HG02623 (cell line): ENCODE results near the gene LRRC63.
"Not testable (repeated sequence)": the region's sequence is repeated elsewhere in the genome, so short reads cannot be mapped to it uniquely, and the experiment has no call there.

Experiments
- ATAC-seq: cut with Tn5 transposase; IDR thresholded peaks from one replicate; pipeline ENCODE4 v1.9.1; 2021; ENCODE audit warnings: moderate library complexity; ENCODE audit not compliant: unreplicated experiment

The LRRC63 gene

DNA sequence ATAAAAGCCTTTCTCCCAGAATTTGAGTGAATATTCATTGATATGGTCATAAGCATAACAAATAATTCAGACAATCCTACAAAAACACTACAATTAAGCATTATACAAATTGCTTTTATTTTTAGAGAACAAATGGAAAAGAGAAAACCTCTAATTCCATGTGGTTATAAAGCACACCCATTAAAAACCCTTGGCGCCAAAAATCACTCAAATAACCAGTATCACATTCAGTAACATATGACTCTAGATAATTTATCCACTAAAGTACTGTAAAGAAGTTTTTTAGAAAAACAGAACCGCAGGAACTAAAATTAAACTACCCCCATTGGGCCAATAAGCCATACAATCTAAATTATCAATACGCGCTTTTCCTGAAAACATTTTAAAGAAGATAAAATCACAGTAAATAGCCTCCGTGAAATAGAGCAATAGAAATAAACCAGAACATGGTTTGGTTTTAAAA, 30.3 kb upstream of the LRRC63 start:
- ATAC-seq: no peak

DNA sequence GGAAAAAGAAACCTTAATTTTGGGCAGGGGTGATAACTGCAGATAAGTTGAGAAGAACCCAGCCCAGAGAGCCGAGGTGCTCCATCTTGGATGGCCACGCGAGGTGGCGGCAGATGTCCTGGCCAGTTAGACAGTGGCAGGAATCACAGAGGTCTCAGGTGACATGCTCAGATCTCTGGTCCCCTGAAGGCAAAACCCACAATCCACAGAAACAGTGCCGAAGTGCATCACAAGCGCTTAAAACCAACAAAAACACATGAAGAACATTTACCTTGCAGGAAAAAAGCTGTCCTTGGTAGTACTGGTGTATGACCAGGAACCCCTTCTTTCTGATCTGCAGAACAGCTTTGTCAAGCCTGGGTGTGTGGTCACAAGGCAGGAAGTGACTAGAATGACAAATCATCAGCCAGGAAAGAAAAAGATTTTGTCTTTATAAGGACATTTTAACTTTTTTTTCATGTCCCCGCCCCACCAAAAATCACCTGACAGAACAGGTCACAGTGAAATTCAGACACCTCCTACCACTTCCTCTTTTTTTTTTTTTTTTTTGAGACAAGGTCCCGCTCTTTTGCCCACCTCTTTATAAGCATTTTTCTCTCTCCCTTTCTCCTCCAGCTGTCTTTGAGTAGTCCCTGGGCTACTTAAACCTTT, 29.8 kb upstream of the LRRC63 start, which contains the start of gene LCP1:
LCP1 (minus strand) TSS at position 338 of the 651 bp plus-strand sequence. CDS start 22,515 bp downstream, outside the sequence.
- ATAC-seq: peak; percentile 63

DNA sequence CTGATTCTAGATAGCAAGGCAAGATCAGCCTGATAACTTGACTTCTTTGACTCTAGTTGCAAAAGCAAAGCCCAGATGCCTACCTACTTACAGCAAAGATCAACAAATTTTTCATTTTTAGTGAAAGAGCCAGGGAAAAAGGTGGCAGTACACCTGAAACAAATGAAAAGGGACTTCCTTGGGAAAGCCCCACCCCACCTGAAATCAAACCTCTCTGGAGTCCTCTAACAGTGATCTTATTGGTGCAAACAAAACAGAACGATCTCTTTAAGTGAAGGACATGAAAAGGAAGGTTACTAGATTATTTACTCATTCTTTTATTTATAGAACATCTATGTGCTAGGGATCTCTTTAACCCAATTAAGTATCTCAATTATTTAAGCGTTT, 29.2 kb upstream of the LRRC63 start:
- no peak for ATAC-seq

DNA sequence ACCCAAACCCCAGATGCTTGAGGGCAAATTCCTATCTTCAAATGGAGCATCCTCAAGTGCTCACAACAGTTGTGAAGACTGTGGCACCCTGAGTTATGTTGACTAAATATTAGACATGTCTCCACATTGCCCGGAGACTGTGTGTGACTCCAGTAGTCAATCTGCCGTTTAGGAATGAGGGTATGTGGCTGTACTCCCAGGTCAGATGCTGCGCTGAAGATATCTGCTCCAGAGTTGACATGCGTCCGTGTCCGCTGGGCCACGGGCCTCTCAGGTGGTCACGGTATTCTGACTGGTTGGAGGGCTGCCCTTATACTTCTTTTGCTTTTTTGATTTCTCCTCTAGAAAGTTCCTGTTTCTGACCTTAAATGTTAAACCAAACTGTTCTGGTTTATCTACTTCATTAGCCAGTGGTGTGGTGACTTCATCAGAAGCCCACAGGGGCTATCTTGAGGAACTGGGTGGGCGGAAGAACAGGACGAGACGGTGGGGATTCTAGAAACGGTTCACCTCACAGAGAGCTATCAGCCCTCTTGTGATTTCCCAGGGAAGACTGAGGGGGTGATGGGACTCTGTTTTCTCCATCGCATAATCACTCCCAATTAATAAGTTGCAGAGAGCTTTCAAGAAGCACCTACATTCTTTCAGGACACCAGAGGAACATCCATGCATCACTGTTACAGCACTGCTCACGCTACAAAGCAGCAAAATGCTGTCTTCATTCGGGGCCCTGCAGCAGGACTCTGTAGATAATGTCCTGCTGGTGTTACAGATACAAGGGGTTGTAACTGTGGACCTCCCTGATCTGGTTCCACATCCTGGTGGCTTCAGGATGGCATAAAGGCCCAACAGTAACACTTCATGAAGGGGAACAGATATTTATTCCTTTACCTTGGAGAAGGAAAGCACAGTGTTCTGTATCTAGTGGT, 28.4 kb upstream of the LRRC63 start:
- ATAC-seq: no peak

DNA sequence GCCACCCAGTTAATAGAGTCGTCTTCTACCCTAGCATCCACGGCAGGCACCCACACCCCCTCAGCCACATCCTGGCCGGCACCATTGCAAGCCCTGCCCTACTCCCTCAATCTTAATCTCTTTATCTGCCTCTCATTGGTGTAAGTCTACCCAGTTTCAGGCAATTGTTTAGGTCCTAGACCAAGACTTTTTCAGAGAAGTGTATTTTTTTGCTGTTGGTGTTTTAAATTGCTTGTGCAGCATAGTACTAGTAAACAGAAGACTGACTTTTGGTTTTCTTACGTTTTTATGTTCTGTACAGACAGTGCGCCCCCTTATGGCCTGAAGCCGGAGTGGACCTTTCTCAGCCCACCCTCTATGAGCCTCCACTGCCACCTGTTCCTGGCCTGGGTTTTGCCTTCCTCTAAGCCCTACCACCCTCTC, 27.4 kb upstream of the LRRC63 start:
- ATAC-seq: peak; percentile 38

- no peak for ATAC-seq
Measured at GRCh38 chr13:46185634-46186033, 26.1 kb upstream of the LRRC63 start.

- no peak for ATAC-seq
Measured at GRCh38 chr13:46192412-46192811, 19.3 kb upstream of the LRRC63 start.

GRCh38 chr13:46195016-46195415, 16.7 kb upstream of the LRRC63 start:
- no peak for ATAC-seq

DNA sequence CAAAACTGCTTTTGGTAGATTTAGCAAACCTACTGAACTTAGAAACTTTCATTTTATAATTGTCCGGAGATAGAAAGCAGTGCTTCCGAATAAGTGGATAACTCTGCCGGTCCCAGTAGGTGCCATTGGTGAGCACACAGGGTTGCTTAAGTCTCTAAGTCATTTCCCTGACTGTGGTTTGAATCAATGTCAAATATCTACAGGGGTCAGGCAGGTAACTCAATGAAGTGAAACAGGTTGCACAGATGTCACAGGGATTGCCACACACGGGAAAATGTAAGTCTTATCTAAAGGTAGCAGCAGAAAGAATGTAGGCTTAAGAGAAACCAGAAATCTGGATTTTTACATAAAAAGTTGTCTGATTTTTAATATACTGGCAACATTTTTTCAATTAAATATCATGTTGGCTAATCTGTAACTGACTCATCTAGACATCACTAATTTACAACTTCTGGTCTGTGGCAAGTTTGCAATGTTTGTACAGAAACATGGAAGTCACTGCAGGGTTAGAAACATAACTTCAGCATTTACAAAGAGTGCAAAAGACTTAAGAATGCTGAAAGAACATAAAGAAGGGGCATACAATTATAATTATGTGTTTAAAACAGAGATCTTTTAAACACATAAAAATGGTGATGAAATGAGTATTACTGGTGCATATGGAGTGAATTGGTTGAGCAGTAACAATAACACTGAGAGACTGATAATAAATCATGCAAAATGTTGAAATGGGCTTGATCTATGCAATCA, 14.3 kb upstream of the LRRC63 start:
- no peak for ATAC-seq

DNA sequence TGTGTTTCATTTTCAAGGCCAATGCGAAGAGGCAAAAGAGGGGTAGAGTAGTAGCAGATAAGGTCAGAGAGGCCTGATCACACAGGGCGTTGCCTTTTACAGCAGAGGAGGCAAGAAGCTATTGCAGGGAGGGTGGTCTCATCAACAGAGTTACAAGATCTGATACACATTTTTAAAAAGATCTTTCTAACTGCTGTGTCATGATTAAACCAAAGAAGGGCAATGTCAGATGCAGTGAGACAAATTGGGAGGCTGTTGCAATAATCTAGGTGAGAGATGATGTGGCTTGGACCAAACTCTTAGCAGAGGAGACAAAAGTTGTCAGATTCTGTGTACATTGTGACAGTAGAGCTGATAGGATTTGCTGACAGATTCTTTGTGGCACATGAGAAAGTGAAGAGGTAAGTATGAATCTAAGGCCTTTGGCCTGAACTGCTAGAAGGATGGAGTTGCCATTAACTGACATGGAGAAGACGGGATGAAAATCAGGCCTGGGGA, 13.0 kb upstream of the LRRC63 start:
- ATAC-seq: no peak

- no peak for ATAC-seq
Measured at GRCh38 chr13:46202188-46202795, 9.4 kb upstream of the LRRC63 start.

GRCh38 chr13:46202966-46203365, 8.8 kb upstream of the LRRC63 start:
- ATAC-seq: no peak

DNA sequence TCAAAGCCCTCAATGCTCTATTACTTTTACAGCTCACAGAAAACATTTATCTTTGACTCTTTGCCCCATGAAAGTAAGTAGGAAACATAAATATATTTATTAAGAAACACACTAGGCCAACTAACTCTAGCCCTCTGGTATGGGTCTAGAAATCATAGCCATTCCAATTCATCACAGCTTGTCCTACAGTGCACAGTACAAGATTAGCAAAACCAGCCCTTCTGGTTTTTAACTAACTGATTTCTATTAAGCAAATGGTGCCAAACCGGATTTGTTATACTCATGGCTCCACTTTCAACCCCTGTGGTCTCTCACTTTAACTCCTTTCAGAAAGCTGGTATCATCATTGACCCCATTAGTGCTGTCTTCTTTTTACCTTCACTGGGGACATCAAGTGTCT, 5.6 kb upstream of the LRRC63 start:
- no peak for ATAC-seq

DNA sequence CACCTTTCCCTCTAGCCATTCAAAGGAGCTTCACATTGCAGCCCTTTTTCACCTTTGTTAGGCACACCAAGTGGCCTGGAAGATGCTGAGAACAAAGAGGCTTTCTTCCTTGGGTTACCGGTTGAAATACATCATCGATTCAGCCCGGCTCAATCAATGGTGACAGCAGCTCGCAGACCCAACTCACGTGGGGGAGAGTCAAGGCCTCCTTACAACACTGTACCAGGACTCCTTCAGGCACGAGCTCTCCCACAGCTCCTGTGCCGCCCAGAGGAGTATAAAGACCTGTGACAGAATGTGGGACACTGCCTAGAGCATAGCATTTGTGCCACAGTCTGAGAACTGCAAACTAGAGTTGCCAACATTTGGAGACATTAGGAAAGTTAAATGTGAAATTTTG, 3.9 kb upstream of the LRRC63 start:
- ATAC-seq: no peak

DNA sequence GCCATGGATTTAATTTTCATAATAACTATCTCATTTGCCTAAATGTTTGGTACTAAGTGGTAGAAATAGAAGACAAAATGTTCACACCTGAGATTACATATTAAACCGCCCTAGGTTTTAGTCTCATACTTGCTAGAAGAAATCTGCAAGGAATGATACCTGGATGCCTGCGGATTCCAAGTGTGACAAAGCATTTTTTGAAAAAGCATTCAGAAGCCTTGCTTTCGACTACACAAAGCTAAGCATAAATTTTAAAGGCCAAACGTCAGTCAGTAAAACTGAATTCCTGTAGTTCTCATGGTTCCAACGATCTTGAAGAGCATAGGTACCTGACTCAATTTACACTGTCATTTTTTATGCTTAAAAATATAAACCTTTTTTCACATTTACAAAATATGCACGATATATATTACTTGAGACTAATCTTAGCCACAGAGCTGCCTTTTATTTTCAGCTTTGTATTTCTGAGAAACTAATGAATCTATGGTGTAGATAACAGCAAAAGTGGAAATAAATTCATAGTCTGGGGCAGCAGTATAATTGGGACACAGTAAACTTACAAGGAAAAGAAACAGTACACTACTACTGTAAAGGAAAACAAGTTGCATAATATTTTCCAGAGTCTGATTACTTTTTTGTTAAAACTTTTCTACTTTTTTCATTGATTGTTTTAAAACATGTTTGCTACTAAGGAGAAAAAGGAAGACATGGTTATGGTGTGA, 1.2 kb upstream of the LRRC63 start:
- no peak for ATAC-seq

- ATAC-seq: no peak
Measured at GRCh38 chr13:46211116-46211482, 629 bp upstream of the LRRC63 start.

DNA sequence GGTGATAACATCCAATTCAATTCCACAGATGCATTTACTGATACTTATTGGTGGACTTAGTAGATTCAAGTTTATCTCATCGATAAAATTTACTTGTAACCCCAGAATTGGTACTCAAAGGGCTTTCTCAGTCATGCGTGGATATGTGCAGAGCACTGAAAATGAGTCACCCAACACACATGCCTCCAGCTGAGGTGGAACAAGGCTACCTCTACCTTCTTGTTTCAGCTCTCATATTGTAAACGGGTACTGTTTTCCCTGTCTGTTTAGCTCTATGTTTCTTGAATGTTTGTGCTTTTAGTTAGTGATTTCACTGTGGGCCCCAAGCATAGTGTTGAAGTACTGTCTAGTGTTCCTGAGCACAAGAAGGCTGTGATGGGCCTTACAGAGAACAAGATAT, 1.5 kb downstream of the LRRC63 start:
- ATAC-seq: no peak

- not testable (repeated sequence) for ATAC-seq
Measured at GRCh38 chr13:46214741-46215140, 3.0 kb downstream of the LRRC63 start.

DNA sequence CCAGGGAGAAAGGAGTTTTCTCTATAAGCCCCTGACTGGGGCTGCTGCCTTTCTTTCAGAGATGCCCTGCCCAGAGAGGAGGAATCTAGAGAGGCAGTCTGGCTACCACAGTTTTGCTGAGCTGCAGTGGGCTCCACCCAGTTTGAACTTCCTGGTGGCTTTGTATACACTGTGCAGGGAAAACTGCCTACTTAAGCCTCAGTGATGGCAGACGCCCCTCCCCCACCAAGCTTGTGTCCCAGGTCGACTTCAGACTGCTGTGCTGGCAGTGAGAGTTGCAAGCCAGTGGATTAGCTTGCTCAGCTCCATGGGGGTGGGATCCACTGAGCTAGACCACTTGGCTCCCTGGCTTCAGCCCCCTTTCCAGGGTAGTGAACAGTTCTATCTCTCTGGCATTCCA, 8.5 kb downstream of the LRRC63 start:
- ATAC-seq: not testable (repeated sequence)

DNA sequence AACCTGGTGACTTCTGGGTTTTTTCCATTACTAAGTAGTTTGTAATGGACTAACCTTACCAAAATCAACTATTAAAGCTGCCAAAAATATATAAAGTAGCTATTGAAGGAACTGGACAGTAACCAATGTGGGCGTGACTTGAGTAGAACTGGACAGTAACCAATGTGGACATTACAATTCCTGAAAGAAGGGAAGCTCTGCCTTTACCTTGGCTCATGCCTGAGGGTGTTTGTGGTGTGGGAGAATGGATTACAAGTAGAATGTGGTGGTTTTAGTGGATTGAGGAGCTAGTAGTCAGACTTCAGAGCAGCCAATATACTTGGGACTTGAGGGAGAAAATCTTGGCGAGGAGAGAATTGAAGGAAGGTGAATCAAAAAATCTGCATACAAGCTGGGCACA, 17.5 kb downstream of the LRRC63 start:
- no peak for ATAC-seq
